Measurements from ENCODE around the gene MSMO1. TPM values are rescaled to one million over a fixed set of nuclear protein-coding genes. Genes with fewer than 3 reads are reported as not detected.

The MSMO1 gene
- total and polyA plus RNA-seq, 10 of the 15 experiments (the other 5 are each of a cell fraction or from before 2014, with no cell fraction given) = 63.6 to 168 (median 105) TPM

DNA sequence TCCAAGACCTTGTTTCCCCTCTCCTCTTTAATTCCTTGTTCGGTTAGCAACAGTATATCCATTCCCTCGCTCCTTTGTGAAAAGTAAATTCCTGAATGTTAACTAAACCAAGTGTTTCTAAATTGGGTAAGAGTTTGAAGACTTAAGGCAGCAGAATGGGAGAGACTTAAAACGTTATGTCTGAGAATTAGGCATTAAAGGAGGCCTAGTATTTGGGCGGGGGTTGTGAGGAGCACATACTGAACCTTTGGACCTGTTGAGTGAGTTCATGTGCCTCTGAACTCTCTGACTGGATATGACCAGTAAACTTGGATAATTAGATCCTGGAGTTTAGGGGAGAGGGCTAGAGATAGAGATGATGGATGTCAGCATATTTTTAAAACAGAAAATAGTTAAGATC is 1.2 kb downstream of the MSMO1 start:
- peak overlapping the region; percentile 97 for H3K4me3 ChIP-seq
- H3K79me2 ChIP-seq (ENCODE audit: control insufficient read depth, insufficient read depth, low read length) = peaks cover 63% of the 10 kb centered on the region
- H3K36me3 ChIP-seq (ENCODE audit: control insufficient read depth in 2 of 2, insufficient read depth in 2 of 2, low read length in 1 of 2) = peaks cover 0 to 7% of the 10 kb centered on the region in 2 experiments; a peak in 2 of 4 replicates
- H4K20me1 ChIP-seq (ENCODE audit: control insufficient read depth, insufficient read depth) = no peaks in the 10 kb centered on the region
- POLR2A ChIA-PET = interaction anchor here (0.7 to 3.7 kb wide), 2 partner anchors 72 to 120 kb away, joined by 5 to 24 read pairs; no protein-coding TSS in a partner anchor
- RAD21 ChIA-PET (ENCODE audit: unreplicated experiment) = interaction anchor here (0.7 to 2.6 kb wide), 3 partner anchors 11 to 1517 kb away, joined by 3 to 11 read pairs (median 4); no protein-coding TSS in a partner anchor
- H3K27ac ChIP-seq (ENCODE audit: control insufficient read depth, insufficient read depth) = peak overlapping the region; percentile 70
- BruUV-seq (replicated peaks) = no TSS peak
- TF ChIP-seq SPI1 (IDR thresholded peaks at IDR 0.05; ENCODE audit: borderline replicate concordance, insufficient read depth, low read depth, low read length) (no peak), EZH2 (IDR thresholded peaks at IDR 0.05; ENCODE audit: borderline replicate concordance, control insufficient read depth, low read depth, low read length) (no peak), EED (IDR thresholded peaks at IDR 0.05; ENCODE audit: low read depth) (no peak), BACH1 (IDR thresholded peaks at IDR 0.05; ENCODE audit: borderline replicate concordance) (no peak), TCF7 (IDR thresholded peaks at IDR 0.05; ENCODE audit: borderline replicate concordance) (no peak), HDGF (IDR thresholded peaks at IDR 0.05) (no peak)
- peaks cover 4% of the 10 kb centered on the region for H3K4me1 ChIP-seq (ENCODE audit: control insufficient read depth, insufficient read depth, low read length)
- ATAC-seq (no peak), DNase-seq (ENCODE audit: low read depth, low spot score) (no peak), FAIRE-seq (no peak)
- CTCF ChIA-PET = no interaction called here
- H3K4me2 ChIP-seq (ENCODE audit: control insufficient read depth, insufficient read depth) = peak overlapping the region; percentile 88
- H2AFZ ChIP-seq (ENCODE audit: control insufficient read depth, low read depth, low read length) = no peak overlapping the region
- H3K9me3 ChIP-seq (replicated peaks; ENCODE audit: control insufficient read depth, insufficient read depth, low read length) = peaks cover 2% of the 10 kb centered on the region; the same call in 1 of the 3 replicates
- SMC1A ChIA-PET (ENCODE audit: uncharacterized antibody, unreplicated experiment) = interaction anchor here (1.1 to 4.5 kb wide), 5 partner anchors 9 to 119 kb away, joined by 3 to 17 read pairs (median 5); no protein-coding TSS in a partner anchor
- H3K9ac ChIP-seq (ENCODE audit: control insufficient read depth, insufficient read depth, low read length) = peak overlapping the region; percentile 78
- intact Hi-C loops (cut with micrococcal nuclease; ENCODE audit: unreplicated experiment) (loop anchor here (5.0 kb wide), 2 partner anchors 196 to 216 kb away; partner anchors contain the start of gene TMEM192), in situ Hi-C loops (cut with MboI) (no loop called here)
- WGBS (ENCODE audit: insufficient coverage, insufficient replicate concordance, low lambda C conversion rate, missing lambda C conversion rate) = 7% methylated on average over 4 of the region's 4 CpGs
- no peaks in the 10 kb centered on the region for H3K27me3 ChIP-seq (replicated peaks in 1 of 2; ENCODE audit: control insufficient read depth in 2 of 2, insufficient read depth in 2 of 2, low read length in 1 of 2)

DNA sequence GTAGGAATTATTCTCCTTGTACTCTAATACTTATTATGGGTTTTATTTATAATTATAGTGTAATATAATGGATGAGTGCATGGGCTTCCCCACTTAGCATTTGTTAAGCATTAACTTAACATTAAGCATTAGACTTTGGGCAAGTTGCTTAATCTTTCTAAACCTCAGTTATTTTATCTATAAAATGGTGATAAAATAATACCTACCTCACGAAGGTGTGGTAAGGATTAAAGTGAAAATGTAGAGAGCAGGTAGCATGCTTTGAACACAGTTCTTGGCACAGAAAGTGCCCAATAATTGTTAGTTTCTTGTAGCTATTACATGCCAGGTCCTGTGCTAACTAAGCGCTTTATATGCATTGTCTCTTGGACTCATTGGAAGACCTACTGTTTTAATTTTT is 2.6 kb downstream of the MSMO1 start:
- Histone ChIP-seq H3K27me3 (replicated peaks in 1 of 2; ENCODE audit: control insufficient read depth in 2 of 2, insufficient read depth in 2 of 2, low read length in 1 of 2) (no peaks in the 10 kb centered on the region), H3K79me2 (ENCODE audit: control insufficient read depth, insufficient read depth, low read length) (peaks cover 77% of the 10 kb centered on the region), H3K4me2 (ENCODE audit: control insufficient read depth, insufficient read depth) (peak overlapping the region; percentile 88), H3K36me3 (ENCODE audit: control insufficient read depth in 2 of 2, insufficient read depth in 2 of 2, low read length in 1 of 2) (peaks cover 0 to 9% of the 10 kb centered on the region in 2 experiments; a peak in 2 of 4 replicates), H4K20me1 (ENCODE audit: control insufficient read depth, insufficient read depth) (no peaks in the 10 kb centered on the region), H3K4me1 (ENCODE audit: control insufficient read depth, insufficient read depth, low read length) (peaks cover 4% of the 10 kb centered on the region), H3K27ac (ENCODE audit: control insufficient read depth, insufficient read depth) (no peak overlapping the region; the same call in 1 of the 2 replicates), H2AFZ (ENCODE audit: control insufficient read depth, low read depth, low read length) (no peak overlapping the region), H3K4me3 (peak overlapping the region; percentile 60), H3K9me3 (replicated peaks; ENCODE audit: control insufficient read depth, insufficient read depth, low read length) (peaks cover 2% of the 10 kb centered on the region; the same call in 1 of the 3 replicates), H3K9ac (ENCODE audit: control insufficient read depth, insufficient read depth, low read length) (no peak overlapping the region)
- DNase-seq (ENCODE audit: low read depth, low spot score) (no peak), FAIRE-seq (no peak), ATAC-seq (no peak)
- SMC1A ChIA-PET (ENCODE audit: uncharacterized antibody, unreplicated experiment) = interaction anchor here (0.6 to 5.3 kb wide), 11 partner anchors 10 to 390 kb away, joined by 3 to 33 read pairs (median 3); partner anchors contain the start of gene TMEM192
- TSS peak; percentile 3 for BruUV-seq (replicated peaks)
- intact Hi-C loops (cut with micrococcal nuclease; ENCODE audit: unreplicated experiment) = no loop called here
- 92% methylated on average over 2 of the region's 2 CpGs for WGBS (ENCODE audit: insufficient coverage, insufficient replicate concordance, low lambda C conversion rate, missing lambda C conversion rate)
- POLR2A ChIA-PET = interaction anchor here (0.7 to 3.7 kb wide), 6 partner anchors 12 to 1362 kb away, joined by 3 to 24 read pairs (median 6); partner anchors contain the start of gene TRIM61
- RAD21 ChIA-PET (ENCODE audit: unreplicated experiment) = interaction anchor here (1.1 to 1.4 kb wide), 2 partner anchors 120 to 199 kb away, joined by 3 to 8 read pairs; no protein-coding TSS in a partner anchor
- CTCF ChIA-PET = interaction anchor here (0.9 to 1.6 kb wide), 3 partner anchors 12 to 199 kb away, joined by 3 to 8 read pairs (median 3); no protein-coding TSS in a partner anchor
- in situ Hi-C loops (cut with MboI) = no loop called here
- TF ChIP-seq, protein P1, sequence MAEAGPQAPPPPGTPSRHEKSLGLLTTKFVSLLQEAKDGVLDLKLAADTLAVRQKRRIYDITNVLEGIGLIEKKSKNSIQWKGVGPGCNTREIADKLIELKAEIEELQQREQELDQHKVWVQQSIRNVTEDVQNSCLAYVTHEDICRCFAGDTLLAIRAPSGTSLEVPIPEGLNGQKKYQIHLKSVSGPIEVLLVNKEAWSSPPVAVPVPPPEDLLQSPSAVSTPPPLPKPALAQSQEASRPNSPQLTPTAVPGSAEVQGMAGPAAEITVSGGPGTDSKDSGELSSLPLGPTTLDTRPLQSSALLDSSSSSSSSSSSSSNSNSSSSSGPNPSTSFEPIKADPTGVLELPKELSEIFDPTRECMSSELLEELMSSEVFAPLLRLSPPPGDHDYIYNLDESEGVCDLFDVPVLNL (IDR thresholded peaks at IDR 0.05; ENCODE audit: low read depth, low read length) = no peak
- TF ChIP-seq ZNF217 (IDR thresholded peaks at IDR 0.05) (no peak), PAX5 (IDR thresholded peaks at IDR 0.05; ENCODE audit: borderline replicate concordance, low read depth, low read length) (no peak), RELB (IDR thresholded peaks at IDR 0.05; ENCODE audit: low read depth) (no peak), JUND (IDR thresholded peaks at IDR 0.05; ENCODE audit: low read depth, low read length) (no peak), ZNF384 (IDR thresholded peaks at IDR 0.05; ENCODE audit: borderline replicate concordance, low read depth, low read length) (no peak)
- TF ChIP-seq, protein P2, sequence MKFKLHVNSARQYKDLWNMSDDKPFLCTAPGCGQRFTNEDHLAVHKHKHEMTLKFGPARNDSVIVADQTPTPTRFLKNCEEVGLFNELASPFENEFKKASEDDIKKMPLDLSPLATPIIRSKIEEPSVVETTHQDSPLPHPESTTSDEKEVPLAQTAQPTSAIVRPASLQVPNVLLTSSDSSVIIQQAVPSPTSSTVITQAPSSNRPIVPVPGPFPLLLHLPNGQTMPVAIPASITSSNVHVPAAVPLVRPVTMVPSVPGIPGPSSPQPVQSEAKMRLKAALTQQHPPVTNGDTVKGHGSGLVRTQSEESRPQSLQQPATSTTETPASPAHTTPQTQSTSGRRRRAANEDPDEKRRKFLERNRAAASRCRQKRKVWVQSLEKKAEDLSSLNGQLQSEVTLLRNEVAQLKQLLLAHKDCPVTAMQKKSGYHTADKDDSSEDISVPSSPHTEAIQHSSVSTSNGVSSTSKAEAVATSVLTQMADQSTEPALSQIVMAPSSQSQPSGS (IDR thresholded peaks at IDR 0.05; ENCODE audit: low read length) = no peak

All from GM12878 (cell line).